RPMI8226 (cell line): ENCODE measurements around the gene RRH.
"Not testable (repeated sequence)": the region's sequence is repeated elsewhere in the genome, so short reads cannot be mapped to it uniquely, and the experiment has no call there.

Source experiments
- DNase-seq: peaks from one replicate; pipeline ENCODE4 v3.0.0-alpha.2; 2015

The RRH gene

GRCh38 chr4:109846395-109847098, 18.8 kb downstream of the RRH start:
- DNase-seq = no peak

GRCh38 chr4:109847896-109848442, 20.2 kb downstream of the RRH start, which contains the start of gene LRIT3:
LRIT3 (plus strand) TSS chr4:109848107; CDS start chr4:109848202, 95 bp downstream.
- no peak for DNase-seq

GRCh38 chr4:109848501-109848900, 20.7 kb downstream of the RRH start:
- DNase-seq = no peak

GRCh38 chr4:109850601-109851000, 22.8 kb downstream of the RRH start:
- DNase-seq = no peak

GRCh38 chr4:109859426-109860300, 31.9 kb downstream of the RRH start:
- DNase-seq = not testable (repeated sequence)

- DNase-seq = no peak
These were observed 33.5 kb downstream of the RRH start for GRCh38 chr4:109861271-109861670.

GRCh38 chr4:109861916-109862511, 34.2 kb downstream of the RRH start:
- no peak for DNase-seq

- DNase-seq = no peak
These were observed 36.4 kb downstream of the RRH start for GRCh38 chr4:109864134-109864533.

- DNase-seq = no peak
These were observed 42.3 kb downstream of the RRH start for GRCh38 chr4:109870061-109870460.

GRCh38 chr4:109872065-109872464, 44.3 kb downstream of the RRH start:
- DNase-seq = no peak

- DNase-seq = no peak
These were observed 45.3 kb downstream of the RRH start for GRCh38 chr4:109872950-109873656.

- no peak for DNase-seq
These were observed 46.2 kb downstream of the RRH start for GRCh38 chr4:109873791-109874514.

GRCh38 chr4:109875106-109875505, 47.3 kb downstream of the RRH start:
- no peak for DNase-seq

GRCh38 chr4:109875553-109875952, 47.8 kb downstream of the RRH start:
- not testable (repeated sequence) for DNase-seq

GRCh38 chr4:109876634-109877265, 49.0 kb downstream of the RRH start:
- DNase-seq = no peak

GRCh38 chr4:109877400-109877799, 49.6 kb downstream of the RRH start:
- DNase-seq = no peak

- DNase-seq = no peak
These were observed 50.6 kb downstream of the RRH start for GRCh38 chr4:109878355-109878754.

GRCh38 chr4:109879081-109879480, 51.3 kb downstream of the RRH start:
- DNase-seq = peak; percentile 50

GRCh38 chr4:109879636-109880314, 52.0 kb downstream of the RRH start:
- DNase-seq = no peak

GRCh38 chr4:109886303-109886702, 58.5 kb downstream of the RRH start:
- DNase-seq = no peak

- no peak for DNase-seq
These were observed 59.3 kb downstream of the RRH start for GRCh38 chr4:109887071-109887470.
